Hepatocyte (in vitro differentiated cells): ENCODE results near the gene MPI. TPM values are rescaled to one million over a fixed set of nuclear protein-coding genes. Genes with fewer than 3 reads are reported as not detected.

Experiments used
- DNase-seq: peaks from one replicate; pipeline ENCODE4 v3.0.0-alpha.2; 2016; ENCODE audit warnings: low spot score
- H2AFZ ChIP-seq: fragments of 200-600 bp; sonication (generic); 2 replicates; pipeline ENCODE4 v1.6.0; 2016; ENCODE audit warnings: antibody characterized with exemption, mild to moderate bottlenecking
- H3K27ac ChIP-seq: fragments of 200-600 bp; sonication (generic); 2 replicates; pipeline ENCODE4 v1.5.1; 2016; ENCODE audit warnings: mild to moderate bottlenecking
- H3K27me3 ChIP-seq: fragments of 200-600 bp; sonication (generic); 2 replicates; pipeline ENCODE4 v1.6.1; 2016
- H3K36me3 ChIP-seq: fragments of 200-600 bp; sonication (generic); replicated peaks from 2 replicates; pipeline ENCODE4 v1.5.1; 2016; ENCODE audit warnings: low read depth; ENCODE audit not compliant: insufficient read depth
- H3K4me1 ChIP-seq: fragments of 200-600 bp; sonication (generic); 2 replicates; pipeline ENCODE4 v1.5.1; 2016; ENCODE audit warnings: mild to moderate bottlenecking, moderate library complexity; ENCODE audit not compliant: insufficient read depth
- H3K4me2 ChIP-seq: fragments of 200-600 bp; sonication (generic); 2 replicates; pipeline ENCODE4 v1.6.0; 2016
- H3K4me3 ChIP-seq: fragments of 200-600 bp; sonication (generic); 2 replicates; pipeline ENCODE4 v1.5.1; 2016; ENCODE audit warnings: mild to moderate bottlenecking
- H3K79me2 ChIP-seq: fragments of 200-600 bp; sonication (generic); 2 replicates; pipeline ENCODE4 v1.6.0; 2017; ENCODE audit warnings: mild to moderate bottlenecking
- H3K9me2 ChIP-seq: fragments of 200-600 bp; sonication (generic); replicated peaks from 2 replicates; pipeline ENCODE4 v1.6.0; 2017; ENCODE audit warnings: mild to moderate bottlenecking; ENCODE audit not compliant: insufficient read depth
- H3K9me3 ChIP-seq: fragments of 200-600 bp; sonication (generic); 2 replicates; pipeline ENCODE4 v1.5.1; 2016; ENCODE audit warnings: low read depth, mild to moderate bottlenecking
- H4K20me1 ChIP-seq: fragments of 200-600 bp; sonication (generic); 2 replicates; pipeline ENCODE4 v1.6.0; 2016; ENCODE audit warnings: mild to moderate bottlenecking; ENCODE audit not compliant: insufficient read depth, poor library complexity, severe bottlenecking
- CTCF ChIP-seq: fragments of 200-600 bp; sonication (generic); IDR thresholded peaks from 2 replicates; pipeline ENCODE4 v1.5.1; 2016; ENCODE audit warnings: antibody characterized with exemption, mild to moderate bottlenecking; ENCODE audit not compliant: poor library complexity
- EZH2 ChIP-seq: fragments of 200-600 bp; sonication (generic); IDR thresholded peaks from 2 replicates; pipeline ENCODE4 v1.6.1; 2016; ENCODE audit warnings: antibody characterized with exemption, mild to moderate bottlenecking, borderline replicate concordance
- EZH2phosphoT487 ChIP-seq: fragments of 200-600 bp; sonication (generic); IDR thresholded peaks from one replicate; pipeline ENCODE4 v1.6.1; 2018; ENCODE audit warnings: antibody characterized with exemption, mild to moderate bottlenecking, low read depth, moderate library complexity; ENCODE audit not compliant: unreplicated experiment, severe bottlenecking
- WGBS: methylation state at CpG from one replicate; pipeline ENCODE4 v1.1.6; 2016; ENCODE audit warnings: low lambda C conversion rate; ENCODE audit errors: missing lambda C conversion rate; 5-methylcytosine and 5-hydroxymethylcytosine counted together
- polyA plus RNA-seq: library from polyadenylated mRNA; unstranded; fragments of >200 nt; fragmentation: Nextera tagmentation; extraction: Ambion mirVana; gene quantifications from 2 replicates; pipeline ENCODE4 v1.2.1, GENCODE V29; 2016
- total RNA-seq: library from RNA; depleted of rRNA; stranded (reverse); fragments of >200 nt; gene quantifications from 2 replicates; pipeline ENCODE4 v1.2.3, GENCODE V29; 2014

The MPI gene
- total and polyA plus RNA-seq, 2 experiments from 2014 or later: 32.8 to 41.1 TPM

- peak overlapping the region; percentile 92 for H3K4me2 ChIP-seq
- no peak for DNase-seq
- H3K27me3 ChIP-seq: no peaks in the 10 kb centered on the region
- 41% methylated on average over 8 of the region's 8 CpGs for WGBS
- peak overlapping the region; percentile 99 for H2AFZ ChIP-seq
- no peaks in the 10 kb centered on the region for H3K9me2 ChIP-seq
- H3K36me3 ChIP-seq: no peaks in the 10 kb centered on the region
- H3K4me3 ChIP-seq: peak overlapping the region; percentile 82
- H4K20me1 ChIP-seq: no peaks in the 10 kb centered on the region
- H3K9me3 ChIP-seq: no peaks in the 10 kb centered on the region
- TF ChIP-seq CTCF (no peak), EZH2phosphoT487 (no peak), EZH2 (no peak)
- H3K27ac ChIP-seq: peak overlapping the region; percentile 47
- peaks cover 9% of the 10 kb centered on the region for H3K4me1 ChIP-seq
- peaks cover 6% of the 10 kb centered on the region for H3K79me2 ChIP-seq
These were observed 406 bp upstream of the MPI start for GRCh38 chr15:74889390-74889882.

- Histone ChIP-seq H3K4me1 (peaks cover 9% of the 10 kb centered on the region), H2AFZ (peak overlapping the region; percentile 99), H3K36me3 (no peaks in the 10 kb centered on the region), H3K27me3 (no peaks in the 10 kb centered on the region), H3K9me2 (no peaks in the 10 kb centered on the region), H4K20me1 (no peaks in the 10 kb centered on the region), H3K9me3 (no peaks in the 10 kb centered on the region), H3K4me3 (peak overlapping the region; percentile 82), H3K27ac (peak overlapping the region; percentile 56), H3K4me2 (peak overlapping the region; percentile 92), H3K79me2 (peaks cover 6% of the 10 kb centered on the region)
- 0% methylated on average over 1 of the region's 1 CpG for WGBS
- no peak for TF ChIP-seq EZH2phosphoT487
- TF ChIP-seq CTCF: no peak
- no peak for TF ChIP-seq EZH2
- no peak for DNase-seq
These were observed 771 bp downstream of the MPI start for GRCh38 chr15:74890665-74890960.

GRCh38 chr15:74891469-74891868 is 1.6 kb downstream of the MPI start:
- H3K36me3 ChIP-seq: no peaks in the 10 kb centered on the region
- H3K4me1 ChIP-seq: peaks cover 9% of the 10 kb centered on the region
- WGBS: 83% methylated on average over 3 of the region's 3 CpGs
- H2AFZ ChIP-seq: no peak overlapping the region
- no peaks in the 10 kb centered on the region for H4K20me1 ChIP-seq
- DNase-seq: no peak
- H3K9me2 ChIP-seq: no peaks in the 10 kb centered on the region
- H3K9me3 ChIP-seq: no peaks in the 10 kb centered on the region
- peaks cover 6% of the 10 kb centered on the region for H3K79me2 ChIP-seq
- TF ChIP-seq EZH2 (no peak), CTCF (no peak), EZH2phosphoT487 (no peak)
- H3K4me3 ChIP-seq: no peak overlapping the region
- no peak overlapping the region for H3K4me2 ChIP-seq
- no peak overlapping the region for H3K27ac ChIP-seq
- no peaks in the 10 kb centered on the region for H3K27me3 ChIP-seq

GRCh38 chr15:74892313-74892712 is 2.5 kb downstream of the MPI start:
- no peaks in the 10 kb centered on the region for H3K27me3 ChIP-seq
- H3K4me3 ChIP-seq: no peak overlapping the region
- 97% methylated on average over 3 of the region's 3 CpGs for WGBS
- no peaks in the 10 kb centered on the region for H3K9me2 ChIP-seq
- H3K9me3 ChIP-seq: no peaks in the 10 kb centered on the region
- no peak overlapping the region for H2AFZ ChIP-seq
- DNase-seq: no peak
- H3K36me3 ChIP-seq: no peaks in the 10 kb centered on the region
- no peak for TF ChIP-seq EZH2
- TF ChIP-seq CTCF: no peak
- no peak for TF ChIP-seq EZH2phosphoT487
- H3K4me1 ChIP-seq: peaks cover 9% of the 10 kb centered on the region
- H3K4me2 ChIP-seq: no peak overlapping the region
- H4K20me1 ChIP-seq: no peaks in the 10 kb centered on the region
- H3K27ac ChIP-seq: no peak overlapping the region
- H3K79me2 ChIP-seq: peaks cover 6% of the 10 kb centered on the region
